Midbrain (tissue), 1 donor: ENCODE data around the gene DDR2.

ENCODE experiments used
- DNase-seq: peaks from one replicate; lab custom pipeline; 2025; lab: John Stamatoyannopoulos, UW

The DDR2 gene

GRCh38 chr1:162629651-162630050 is 2.6 kb upstream of the DDR2 start:
- no peak for DNase-seq

- DNase-seq: no peak
These were observed 595 bp upstream of the DDR2 start for GRCh38 chr1:162631546-162632191.

- DNase-seq: no peak
These were observed 425 bp downstream of the DDR2 start for GRCh38 chr1:162632698-162633080.

- no peak for DNase-seq
These were observed 958 bp downstream of the DDR2 start for GRCh38 chr1:162633081-162633762.

GRCh38 chr1:162635418-162635817 is 3.2 kb downstream of the DDR2 start:
- DNase-seq: no peak

GRCh38 chr1:162639718-162640117 is 7.5 kb downstream of the DDR2 start:
- DNase-seq: no peak

- DNase-seq: no peak
These were observed 8.8 kb downstream of the DDR2 start for GRCh38 chr1:162641114-162641513.

GRCh38 chr1:162644986-162645314 is 12.7 kb downstream of the DDR2 start:
- DNase-seq: no peak

- no peak for DNase-seq
These were observed 13.4 kb downstream of the DDR2 start for GRCh38 chr1:162645666-162646065.

- no peak for DNase-seq
These were observed 17.3 kb downstream of the DDR2 start for GRCh38 chr1:162649583-162649982.

GRCh38 chr1:162654915-162655620 is 22.8 kb downstream of the DDR2 start:
- no peak for DNase-seq

GRCh38 chr1:162656266-162656665 is 24.0 kb downstream of the DDR2 start:
- no peak for DNase-seq

GRCh38 chr1:162660574-162660973 is 28.3 kb downstream of the DDR2 start:
- no peak for DNase-seq

GRCh38 chr1:162661336-162661735 is 29.1 kb downstream of the DDR2 start:
- no peak for DNase-seq

GRCh38 chr1:162662013-162662412 is 29.7 kb downstream of the DDR2 start:
- DNase-seq: no peak

GRCh38 chr1:162663086-162663485 is 30.8 kb downstream of the DDR2 start:
- DNase-seq: no peak

- no peak for DNase-seq
These were observed 31.4 kb downstream of the DDR2 start for GRCh38 chr1:162663589-162664106.

- no peak for DNase-seq
These were observed 33.9 kb downstream of the DDR2 start for GRCh38 chr1:162666006-162666645.

- no peak for DNase-seq
These were observed 35.3 kb downstream of the DDR2 start for GRCh38 chr1:162667381-162668080.

GRCh38 chr1:162670928-162671663 is 38.8 kb downstream of the DDR2 start:
- DNase-seq: no peak

GRCh38 chr1:162671664-162672410 is 39.6 kb downstream of the DDR2 start:
- DNase-seq: no peak
